ENCODE data around the gene SNRPN.

DNA sequence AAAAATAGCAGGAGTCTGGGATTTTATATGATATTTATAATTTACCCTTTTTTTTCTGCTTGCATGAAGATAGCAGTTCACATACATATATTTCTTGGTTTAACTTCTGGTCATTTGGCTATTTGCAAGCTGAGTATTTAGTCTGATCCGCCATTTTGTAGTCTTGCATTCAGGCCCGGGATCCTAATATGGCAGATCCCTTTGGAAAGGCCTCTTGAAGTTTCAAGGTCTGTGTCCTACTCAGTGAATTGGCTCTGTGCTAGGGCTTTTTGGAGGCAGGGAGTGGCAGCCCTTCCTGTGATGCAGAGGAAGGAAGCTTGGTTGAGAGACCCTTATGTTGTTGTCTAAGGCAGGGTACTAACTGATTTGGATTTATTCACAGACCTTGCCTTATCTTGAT is 2.9 kb downstream of the SNRPN start:
- TF ChIP-seq, protein P1, sequence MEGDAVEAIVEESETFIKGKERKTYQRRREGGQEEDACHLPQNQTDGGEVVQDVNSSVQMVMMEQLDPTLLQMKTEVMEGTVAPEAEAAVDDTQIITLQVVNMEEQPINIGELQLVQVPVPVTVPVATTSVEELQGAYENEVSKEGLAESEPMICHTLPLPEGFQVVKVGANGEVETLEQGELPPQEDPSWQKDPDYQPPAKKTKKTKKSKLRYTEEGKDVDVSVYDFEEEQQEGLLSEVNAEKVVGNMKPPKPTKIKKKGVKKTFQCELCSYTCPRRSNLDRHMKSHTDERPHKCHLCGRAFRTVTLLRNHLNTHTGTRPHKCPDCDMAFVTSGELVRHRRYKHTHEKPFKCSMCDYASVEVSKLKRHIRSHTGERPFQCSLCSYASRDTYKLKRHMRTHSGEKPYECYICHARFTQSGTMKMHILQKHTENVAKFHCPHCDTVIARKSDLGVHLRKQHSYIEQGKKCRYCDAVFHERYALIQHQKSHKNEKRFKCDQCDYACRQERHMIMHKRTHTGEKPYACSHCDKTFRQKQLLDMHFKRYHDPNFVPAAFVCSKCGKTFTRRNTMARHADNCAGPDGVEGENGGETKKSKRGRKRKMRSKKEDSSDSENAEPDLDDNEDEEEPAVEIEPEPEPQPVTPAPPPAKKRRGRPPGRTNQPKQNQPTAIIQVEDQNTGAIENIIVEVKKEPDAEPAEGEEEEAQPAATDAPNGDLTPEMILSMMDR (optimal IDR thresholded peaks at IDR 0.05 in 1 of 3, IDR thresholded peaks at IDR 0.05 in 1 of 3, conservative IDR thresholded peaks at IDR 0.05 in 1 of 3; ENCODE audit: extremely low read depth in 1 of 3, insufficient read depth in 2 of 3, low read length in 3 of 3), result no peak
- TF ChIP-seq EZH2 (IDR thresholded peaks at IDR 0.05; ENCODE audit: low read length), result no peak
